Fibroblast of pulmonary artery (primary cell): ENCODE results near the gene FBXL17.

Source experiments
- DNase-seq: peaks from one replicate; pipeline ENCODE4 v3.0.0-alpha.2; 2010; ENCODE audit warnings: low read depth
- H3K4me3 ChIP-seq: replicated peaks from 2 replicates; pipeline ENCODE4 v1.5.1; 2011; ENCODE audit warnings: low read depth, mild to moderate bottlenecking, control low read depth, low read length, moderate library complexity
- TF ChIP-seq, protein P1 (sequence below): IDR thresholded peaks from 2 replicates; pipeline ENCODE4 v1.5.1; 2011; ENCODE audit warnings: mild to moderate bottlenecking, control low read depth, low read length, inconsistent platforms; ENCODE audit errors: missing control alignments

The FBXL17 gene

GRCh38 chr5:108373426-108373825 is 8.5 kb downstream of the FBXL17 start:
- DNase-seq: no peak
- no peak overlapping the region for H3K4me3 ChIP-seq
- TF ChIP-seq, protein P1, sequence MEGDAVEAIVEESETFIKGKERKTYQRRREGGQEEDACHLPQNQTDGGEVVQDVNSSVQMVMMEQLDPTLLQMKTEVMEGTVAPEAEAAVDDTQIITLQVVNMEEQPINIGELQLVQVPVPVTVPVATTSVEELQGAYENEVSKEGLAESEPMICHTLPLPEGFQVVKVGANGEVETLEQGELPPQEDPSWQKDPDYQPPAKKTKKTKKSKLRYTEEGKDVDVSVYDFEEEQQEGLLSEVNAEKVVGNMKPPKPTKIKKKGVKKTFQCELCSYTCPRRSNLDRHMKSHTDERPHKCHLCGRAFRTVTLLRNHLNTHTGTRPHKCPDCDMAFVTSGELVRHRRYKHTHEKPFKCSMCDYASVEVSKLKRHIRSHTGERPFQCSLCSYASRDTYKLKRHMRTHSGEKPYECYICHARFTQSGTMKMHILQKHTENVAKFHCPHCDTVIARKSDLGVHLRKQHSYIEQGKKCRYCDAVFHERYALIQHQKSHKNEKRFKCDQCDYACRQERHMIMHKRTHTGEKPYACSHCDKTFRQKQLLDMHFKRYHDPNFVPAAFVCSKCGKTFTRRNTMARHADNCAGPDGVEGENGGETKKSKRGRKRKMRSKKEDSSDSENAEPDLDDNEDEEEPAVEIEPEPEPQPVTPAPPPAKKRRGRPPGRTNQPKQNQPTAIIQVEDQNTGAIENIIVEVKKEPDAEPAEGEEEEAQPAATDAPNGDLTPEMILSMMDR: no peak

DNA sequence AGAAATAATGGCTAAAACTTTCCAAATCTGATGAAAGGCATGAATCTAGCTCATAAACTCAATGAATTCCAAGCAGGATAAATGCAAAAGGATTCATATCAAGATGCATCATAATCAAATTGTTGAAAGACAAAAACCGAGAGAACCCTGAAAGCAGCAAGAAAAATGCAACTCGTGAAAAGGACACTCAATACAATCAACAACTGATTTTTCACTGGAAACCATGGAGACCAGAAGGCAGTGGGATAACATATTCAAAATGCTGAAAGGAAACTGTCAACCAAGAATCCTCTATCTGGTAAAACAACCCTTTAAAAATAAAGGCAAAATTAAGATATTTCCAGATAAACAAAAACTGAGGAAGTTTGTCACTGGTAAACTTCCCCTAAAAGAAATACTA is 9.5 kb downstream of the FBXL17 start:
- no peak overlapping the region for H3K4me3 ChIP-seq
- TF ChIP-seq, protein P1: no peak
- no peak for DNase-seq

DNA sequence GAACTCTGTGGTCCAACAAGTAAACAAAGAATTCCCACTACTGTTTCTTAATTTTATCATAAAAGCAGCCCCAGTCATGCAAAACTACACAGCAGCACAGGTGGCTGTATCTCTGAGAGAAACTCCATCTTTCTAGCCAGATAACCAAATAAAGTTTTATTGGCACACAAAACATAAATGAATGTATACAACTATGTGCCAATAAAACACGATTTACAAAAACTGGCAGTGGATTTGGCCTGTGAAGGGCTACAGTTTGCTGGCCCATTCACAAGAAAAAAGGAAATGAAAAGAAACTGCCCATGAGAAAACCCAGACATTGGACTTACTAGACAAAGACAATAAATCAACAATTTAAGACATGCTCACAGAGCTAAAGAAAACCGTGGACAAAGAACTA is 10.6 kb downstream of the FBXL17 start:
- no peak for DNase-seq
- TF ChIP-seq, protein P1: no peak

GRCh38 chr5:108369167-108369566 is 12.7 kb downstream of the FBXL17 start:
- H3K4me3 ChIP-seq: no peak overlapping the region
- TF ChIP-seq, protein P1: no peak
- no peak for DNase-seq

More for the DNA sequence above, 10.6 kb downstream of the FBXL17 start:
- no peak overlapping the region for H3K4me3 ChIP-seq

- DNase-seq: no peak
- H3K4me3 ChIP-seq: no peak overlapping the region
- TF ChIP-seq, protein P1: no peak
These were observed 14.1 kb downstream of the FBXL17 start for GRCh38 chr5:108367679-108368334.

GRCh38 chr5:108366500-108366899 is 15.4 kb downstream of the FBXL17 start:
- TF ChIP-seq, protein P1: no peak
- DNase-seq: no peak
- no peak overlapping the region for H3K4me3 ChIP-seq

DNA sequence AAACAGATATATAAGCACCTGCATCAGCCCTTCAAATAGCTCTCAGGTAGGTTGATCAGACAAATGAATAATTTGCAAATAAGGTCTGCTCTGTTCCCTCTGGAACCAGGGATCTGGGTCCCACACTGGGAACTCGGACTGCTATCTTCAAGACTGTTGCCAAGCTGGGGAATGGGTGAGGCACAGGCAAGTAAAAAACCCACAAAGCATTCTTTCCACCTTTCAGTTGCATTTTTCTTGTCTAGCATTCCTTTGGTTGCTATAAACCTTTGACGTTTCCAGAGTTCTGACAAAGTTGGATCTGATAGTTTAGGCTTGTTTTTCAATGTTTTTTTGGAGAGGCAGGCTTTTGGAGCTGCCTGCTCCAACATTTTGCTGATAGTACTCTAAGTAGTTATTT is 20.1 kb downstream of the FBXL17 start:
- no peak for DNase-seq
- H3K4me3 ChIP-seq: no peak overlapping the region
- TF ChIP-seq, protein P1: no peak
